Stimulated activated CD4-positive, alpha-beta T cell treated with anti-CD3 and anti-CD28 coated beads, Interleukin-15, amount 100 ng/mL, for 48 hours (primary cell): Measurements from ENCODE around the gene ZFPL1.

ENCODE experiments used
- DNase-seq, 2 donors: peaks; one replicate each; pipeline ENCODE4 v3.0.0-alpha.2; 2020; ENCODE audit warnings: low read depth in 2 of 2

ZFPL1 gene

DNA sequence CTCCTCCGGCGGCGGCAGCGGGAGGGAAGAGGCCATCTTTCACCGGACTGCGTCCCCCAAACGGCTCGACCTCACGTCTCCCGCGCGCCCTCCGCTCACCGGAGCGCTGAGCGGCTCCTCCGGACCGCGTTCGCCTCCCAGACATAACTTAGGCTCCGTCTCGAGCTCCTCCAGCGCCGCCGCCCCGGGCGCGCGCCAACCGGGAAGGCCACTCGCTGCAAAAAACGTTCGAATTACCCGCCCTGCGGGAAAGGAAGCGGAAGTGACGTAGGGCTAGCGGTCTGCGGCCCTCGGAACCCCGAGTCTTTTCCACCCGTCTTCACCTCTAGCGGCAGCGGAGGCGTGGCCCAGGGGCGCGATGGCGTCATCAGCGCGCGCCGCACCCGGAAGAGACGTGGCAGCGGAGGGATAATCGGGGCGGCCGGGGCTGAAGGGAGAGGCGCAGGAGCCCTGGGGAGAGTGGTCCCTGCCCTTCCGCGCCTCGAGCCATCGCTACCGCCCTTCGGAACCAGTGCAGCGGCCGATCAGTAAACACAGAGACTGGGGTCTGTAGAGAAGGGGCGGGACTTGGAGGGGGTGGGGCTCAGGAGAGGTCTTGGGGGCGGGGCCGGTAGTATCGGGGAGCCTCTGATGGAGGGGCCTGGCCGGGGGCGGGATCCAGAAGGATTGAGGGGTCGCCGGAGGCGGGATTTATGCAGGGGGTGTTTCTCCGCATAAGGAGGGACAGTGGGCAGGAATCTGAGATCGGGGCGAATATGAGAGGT lies at the start of gene ZFPL1, which contains the start of gene CDCA5:
Gene ZFPL1, plus strand, starts transcription at position 389 of the 764 bp plus-strand sequence. CDS start 477 bp downstream, outside the sequence.
Gene CDCA5, minus strand, starts transcription at position 207 of the 764 bp plus-strand sequence. Its CDS starts 62 bp downstream, at position 145.
- peak; percentile 94 to 95 for DNase-seq

DNA sequence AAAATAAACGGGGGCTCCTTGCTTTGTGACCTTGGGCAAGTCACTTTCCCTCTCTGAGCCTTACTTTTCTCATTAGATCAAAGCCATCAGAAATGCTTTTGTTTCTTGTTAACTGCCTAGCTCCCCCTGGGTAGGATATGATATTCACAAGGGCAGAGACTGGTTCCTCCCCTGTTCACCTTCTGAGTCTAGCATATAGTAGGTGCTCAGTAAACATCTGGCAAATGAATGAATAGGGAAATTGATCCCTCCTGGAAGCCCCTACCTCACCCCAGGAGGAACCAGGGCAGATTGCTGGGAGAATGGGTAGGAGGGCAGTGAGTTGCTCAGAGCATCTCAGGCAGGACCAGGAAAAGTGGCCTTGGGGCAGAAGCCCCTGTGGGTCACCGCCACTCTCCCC lies 49.6 kb upstream of the ZFPL1 start:
- no peak for DNase-seq

GRCh38 chr11:65035579-65035978 lies 48.4 kb upstream of the ZFPL1 start:
- no peak for DNase-seq

DNA sequence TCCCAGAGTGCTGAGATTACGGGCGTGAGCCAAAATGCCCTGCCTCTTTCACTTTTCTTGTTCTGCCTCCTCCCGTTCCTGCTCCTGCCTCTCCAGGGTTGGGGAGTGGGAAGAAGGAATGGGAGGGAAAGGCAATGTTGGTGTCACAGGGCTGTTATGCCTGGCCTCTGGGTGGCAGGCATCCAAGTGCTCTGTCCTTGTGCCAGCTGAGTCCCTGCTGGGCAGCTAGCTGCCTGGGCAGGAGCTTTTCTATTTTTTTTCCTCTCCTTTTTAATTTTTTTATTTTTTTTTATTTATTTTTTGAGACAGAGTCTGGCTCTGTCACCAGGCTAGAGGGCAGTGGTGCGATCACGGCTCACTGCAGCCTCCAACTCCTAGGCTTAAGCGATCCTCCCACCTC lies 47.1 kb upstream of the ZFPL1 start:
- no peak for DNase-seq

DNA sequence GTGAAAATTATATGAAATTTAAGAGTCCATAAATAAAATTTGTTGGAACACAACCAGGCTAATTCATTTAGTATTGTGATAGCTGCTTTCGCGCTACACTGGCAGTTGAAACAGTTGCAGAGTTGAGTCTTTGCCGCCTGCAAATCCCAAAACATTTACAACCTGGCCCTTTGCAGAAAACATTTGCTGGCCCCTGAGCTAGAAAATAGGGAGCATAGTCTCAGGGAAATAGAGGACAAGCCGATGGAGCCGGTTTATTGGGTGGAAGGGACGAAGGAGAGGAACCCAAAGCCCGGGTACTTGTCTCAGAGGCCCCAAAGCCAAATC lies 43.5 kb upstream of the ZFPL1 start:
- DNase-seq = no peak

DNA sequence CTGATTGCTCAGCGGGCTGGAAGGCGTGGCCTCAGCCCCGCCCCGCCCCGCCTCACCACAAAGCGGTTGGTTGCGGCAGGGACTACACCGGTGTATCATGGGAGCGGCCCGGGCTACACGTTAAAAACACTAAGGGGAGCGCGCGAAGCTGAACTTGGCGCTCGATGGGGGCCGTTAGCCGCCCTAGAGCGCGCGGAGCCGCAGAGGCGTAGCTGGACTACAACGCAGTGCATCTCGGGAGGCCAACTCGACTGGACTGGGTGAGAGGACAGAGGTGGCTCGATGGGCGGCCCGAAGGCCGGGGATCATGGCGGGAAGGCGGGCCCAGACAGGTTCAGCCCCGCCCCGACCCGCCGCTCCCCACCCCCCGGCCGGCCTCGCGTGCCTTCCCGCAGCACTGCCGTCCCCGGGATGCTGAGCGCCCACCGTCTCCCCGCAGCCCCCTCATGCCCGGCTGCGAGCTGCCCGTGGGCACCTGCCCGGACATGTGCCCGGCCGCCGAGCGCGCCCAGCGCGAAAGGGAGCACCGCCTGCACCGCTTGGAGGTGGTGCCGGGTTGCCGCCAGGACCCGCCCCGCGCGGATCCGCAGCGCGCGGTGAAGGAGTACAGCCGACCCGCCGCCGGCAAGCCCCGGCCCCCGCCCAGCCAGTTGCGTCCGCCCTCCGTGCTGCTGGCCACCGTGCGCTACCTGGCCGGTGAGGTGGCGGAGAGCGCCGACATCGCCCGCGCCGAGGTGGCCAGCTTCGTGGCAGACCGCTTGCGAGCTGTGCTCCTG lies 43.0 kb upstream of the ZFPL1 start, which contains the start of gene SAC3D1:
Gene SAC3D1, plus strand, starts transcription at position 364 of the 776 bp plus-strand sequence. Its CDS starts 83 bp downstream, at position 447.
- DNase-seq = peak; percentile 86

DNA sequence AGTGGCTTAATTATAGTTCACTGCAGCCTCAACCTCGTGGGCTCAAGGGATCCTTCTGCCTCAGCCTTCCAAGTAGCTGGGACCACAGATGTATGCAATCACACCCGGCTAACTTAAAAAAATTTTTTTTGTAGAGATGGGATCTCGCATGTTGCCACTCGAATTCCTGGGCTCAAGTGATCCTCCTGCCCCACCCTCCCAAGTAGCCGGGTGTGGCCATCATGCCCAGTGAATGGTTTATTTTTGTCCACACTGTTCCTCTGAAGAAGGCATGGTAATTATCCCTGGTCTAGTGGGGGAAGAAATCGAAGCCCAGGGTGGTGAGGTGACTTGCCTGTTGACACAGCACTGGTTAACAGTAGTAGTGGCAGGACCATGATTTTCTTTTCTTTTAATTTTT lies 41.1 kb upstream of the ZFPL1 start:
- no peak for DNase-seq

DNA sequence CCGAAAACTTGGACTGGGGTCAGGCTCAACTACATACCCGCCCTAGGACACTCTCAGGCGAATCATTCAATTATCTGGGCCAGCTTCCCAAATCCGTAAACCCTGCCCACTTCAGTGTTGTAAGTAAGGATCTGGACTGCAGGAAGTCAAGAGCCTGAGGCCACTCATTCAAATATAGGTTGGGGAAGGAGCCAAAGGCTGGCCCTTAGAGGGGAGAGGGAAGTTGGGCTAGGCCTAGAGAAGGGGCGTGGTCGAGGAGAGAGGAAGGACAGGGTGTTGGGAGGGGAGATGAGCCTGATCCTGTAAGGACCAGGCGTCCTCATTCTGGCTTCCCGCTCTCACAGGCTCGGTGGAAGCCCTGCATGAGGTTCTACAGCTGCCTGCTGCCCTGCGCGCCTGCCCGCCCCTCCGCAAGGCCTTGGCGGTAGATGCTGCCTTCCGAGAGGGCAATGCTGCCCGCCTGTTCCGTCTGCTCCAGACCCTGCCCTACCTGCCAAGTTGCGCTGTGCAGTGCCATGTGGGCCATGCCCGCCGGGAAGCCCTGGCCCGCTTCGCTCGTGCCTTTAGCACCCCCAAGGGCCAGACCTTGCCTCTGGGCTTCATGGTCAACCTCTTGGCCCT lies 40.0 kb upstream of the ZFPL1 start:
- DNase-seq = no peak

DNA sequence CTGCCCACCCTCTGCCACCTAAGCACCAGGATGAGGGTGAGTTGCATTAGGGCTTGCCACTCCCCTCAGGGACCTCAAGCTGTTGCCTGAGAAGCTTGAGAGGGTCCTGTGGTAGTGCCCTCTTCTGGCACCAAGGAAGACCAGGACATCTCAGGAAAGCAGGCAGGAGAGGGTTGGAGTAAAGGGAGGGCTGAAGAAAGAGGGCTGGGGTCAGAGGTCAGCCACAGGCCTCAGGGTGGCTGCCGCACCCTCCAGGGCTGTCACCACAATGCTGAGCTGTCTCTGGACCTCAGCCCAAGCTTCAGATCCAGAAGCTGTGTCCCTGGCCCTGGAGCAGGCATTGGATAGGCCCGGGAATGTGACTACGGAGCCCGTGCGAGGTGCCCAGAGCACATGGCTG lies 39.0 kb upstream of the ZFPL1 start:
- DNase-seq = no peak

GRCh38 chr11:65045728-65046127 lies 38.3 kb upstream of the ZFPL1 start:
- no peak for DNase-seq

GRCh38 chr11:65047581-65048422 lies 36.2 kb upstream of the ZFPL1 start:
- no peak for DNase-seq

DNA sequence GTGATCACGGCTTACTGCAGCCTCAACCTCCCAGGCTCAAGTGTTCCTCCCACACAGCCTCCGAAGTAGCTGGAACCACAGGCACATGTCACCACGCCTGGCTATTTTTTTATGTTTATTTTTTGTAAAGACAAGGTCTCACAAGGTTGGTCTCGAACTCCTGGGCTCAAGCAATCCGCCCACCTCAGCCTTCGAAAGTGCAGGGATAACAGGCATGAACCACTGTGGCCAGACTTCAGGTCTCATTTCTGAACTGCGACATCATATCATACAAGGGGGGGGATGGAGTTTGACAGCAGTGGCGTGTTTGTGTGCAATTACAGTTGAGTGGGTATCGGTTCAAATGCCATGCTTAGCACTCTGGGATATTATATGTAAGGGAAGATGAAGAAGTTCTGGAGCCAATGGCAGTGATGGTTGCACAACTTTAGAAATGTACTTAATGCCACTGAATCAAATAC lies 32.6 kb upstream of the ZFPL1 start:
- DNase-seq = no peak

DNA sequence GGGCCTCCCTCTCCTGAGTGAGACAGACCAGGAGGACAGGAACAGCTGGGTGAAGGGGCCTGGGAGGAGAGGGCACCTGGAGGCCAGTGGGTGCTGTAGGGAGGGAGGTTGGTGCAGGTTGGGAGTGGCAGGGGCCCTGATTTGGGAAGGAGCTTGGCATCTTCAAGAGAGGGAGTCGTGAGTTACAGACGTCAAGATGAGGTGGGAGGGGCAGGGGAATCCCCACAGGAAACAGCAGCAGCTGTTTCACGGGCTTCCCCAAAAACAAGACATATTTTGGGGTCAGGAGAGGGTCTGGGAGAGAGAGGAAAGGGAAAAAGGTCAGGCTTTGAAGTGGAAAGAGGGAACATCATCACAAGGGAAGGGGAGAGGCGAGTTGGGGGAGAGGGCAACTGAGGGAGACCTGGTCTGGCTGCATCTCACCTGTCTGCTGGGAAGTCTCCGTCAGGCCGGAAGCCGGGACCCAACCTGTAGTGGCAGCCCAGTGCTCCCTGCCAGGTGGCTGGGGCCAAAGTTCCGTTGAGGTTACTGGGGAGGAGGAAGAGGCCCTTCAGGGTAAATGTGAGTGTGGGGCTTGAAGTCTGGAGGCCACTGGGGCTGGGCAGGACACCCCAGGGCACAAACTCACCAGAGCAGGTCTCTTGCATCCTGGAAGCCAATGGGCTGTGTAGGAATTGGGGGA lies 30.1 kb upstream of the ZFPL1 start:
- no peak for DNase-seq

DNA sequence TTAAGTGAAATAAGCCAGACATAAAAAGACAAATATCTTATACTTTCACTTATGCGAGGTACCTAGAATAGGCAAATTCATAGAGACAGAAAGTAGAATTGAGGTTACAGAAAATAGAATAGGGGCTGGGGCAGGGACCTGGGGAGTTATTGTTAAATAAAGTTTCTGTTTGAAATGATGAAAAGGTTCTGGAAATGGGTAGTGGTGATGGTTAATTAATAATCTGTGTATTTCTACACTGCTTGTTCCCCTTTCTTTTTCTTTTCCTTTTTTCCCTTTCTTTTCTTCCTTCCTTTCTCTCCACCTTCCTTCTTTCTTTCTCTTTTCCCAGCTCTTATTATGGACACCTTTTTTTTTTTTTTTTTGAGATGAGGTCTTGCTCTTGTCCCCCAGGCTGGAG lies 28.5 kb upstream of the ZFPL1 start:
- DNase-seq = no peak

DNA sequence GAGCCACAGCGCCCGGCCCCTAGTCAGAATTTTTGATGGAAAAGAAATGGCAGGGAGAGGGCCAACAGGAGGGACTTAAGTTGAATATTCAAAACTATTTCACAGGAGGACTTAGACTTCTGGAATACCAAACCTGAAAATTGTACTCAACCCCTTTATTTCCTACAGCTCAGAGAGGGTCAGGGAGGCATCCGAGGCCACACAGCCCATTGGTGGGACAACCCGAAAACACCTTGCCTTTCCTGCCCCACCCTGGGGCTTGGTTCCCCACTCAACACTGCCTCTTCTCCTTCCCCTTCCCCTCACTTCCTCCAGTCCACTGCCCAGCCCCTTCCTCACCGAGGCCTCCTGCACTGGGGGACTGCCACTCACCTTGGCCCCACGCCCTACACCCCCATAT lies 27.0 kb upstream of the ZFPL1 start:
- no peak for DNase-seq

DNA sequence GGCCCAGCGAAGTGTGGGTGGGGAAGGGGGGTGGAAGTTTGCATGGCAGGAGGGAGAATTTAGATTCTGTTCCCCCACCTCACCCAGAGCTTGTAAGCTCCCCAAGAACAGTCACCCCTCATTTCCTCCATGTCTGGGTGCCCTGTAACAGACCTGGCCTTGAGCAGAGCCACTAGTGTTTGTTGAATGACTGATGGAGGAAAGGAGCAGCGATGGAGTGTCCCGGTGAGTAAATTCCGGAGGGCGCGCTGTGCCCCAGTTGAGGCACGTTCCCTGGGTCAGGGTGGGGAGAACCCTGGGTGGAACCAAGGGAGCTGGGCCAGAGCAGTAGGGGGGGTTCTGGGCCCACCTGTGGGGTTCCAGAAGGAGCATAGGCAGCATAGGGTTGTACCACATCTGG lies 26.5 kb upstream of the ZFPL1 start:
- no peak for DNase-seq

GRCh38 chr11:65058012-65058411 lies 26.0 kb upstream of the ZFPL1 start:
- DNase-seq = no peak

- no peak for DNase-seq
Measured at GRCh38 chr11:65058419-65059054, 25.5 kb upstream of the ZFPL1 start, which contains the start of gene NAALADL1. Gene NAALADL1, minus strand, starts transcription at chr11:65058553. Its CDS starts 32 bp downstream, at chr11:65058521.

DNA sequence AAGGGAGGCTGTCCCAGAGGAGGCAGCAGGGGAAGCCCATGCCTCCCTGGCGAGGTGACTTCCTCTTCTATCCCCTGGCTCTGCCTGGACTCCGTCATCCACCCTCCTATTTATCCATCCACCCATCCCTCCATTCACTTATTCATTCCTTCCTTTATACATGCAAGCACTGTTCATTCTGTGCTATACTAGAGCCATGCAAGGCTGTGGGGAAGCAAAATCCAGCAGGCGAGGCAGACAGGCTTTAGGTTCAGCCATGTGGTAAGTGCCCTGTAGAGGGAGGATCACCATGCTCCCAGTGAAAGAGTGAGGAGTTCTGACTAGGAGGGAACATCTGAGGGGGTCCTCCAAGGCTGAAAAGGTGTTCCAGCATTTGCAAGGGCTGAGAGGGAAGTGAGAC lies 24.5 kb upstream of the ZFPL1 start:
- DNase-seq = no peak
